Endothelial cell of umbilical vein (primary cell): ENCODE data around the gene PLXNB3. TPM values are rescaled to one million over a fixed set of nuclear protein-coding genes. Genes with fewer than 3 reads are reported as not detected.

Experiments used
- BruUV-seq: library from RNA; stranded (reverse); fragments of 400-500 nt; replicated peaks from 2 replicates; lab custom pipeline; 2021; lab: Mats Ljungman, UMichigan
- CTCF ChIA-PET: fragments of 300-600, 350-600 bp; sonication (Branson Sonifier 250); formaldehyde crosslinking; loops from one replicate; lab custom pipeline; 2021; ENCODE audit warnings: antibody characterized with exemption, inconsistent platforms; lab: Charles Lee
- POLR2A ChIA-PET: fragments of 300-600, 350-600 bp; sonication (Branson Sonifier 250); formaldehyde crosslinking; loops from one replicate; lab custom pipeline; 2021; ENCODE audit warnings: antibody characterized with exemption, inconsistent platforms; lab: Charles Lee
- DNase-seq: peaks from one replicate; pipeline ENCODE4 v3.0.0-alpha.2; 2011; ENCODE audit warnings: low read depth, low spot score
- FAIRE-seq: peaks from 2 replicates; lab custom pipeline; 2011; peaks lifted over from hg19 to GRCh38; lab: Jason Lieb, UNC
- H2AFZ ChIP-seq: 2 replicates; pipeline ENCODE4 v1.6.0; 2012; ENCODE audit warnings: low read depth, low read length, control low read depth, inconsistent platforms
- H3K27ac ChIP-seq: 2 replicates; pipeline ENCODE4 v1.5.1; 2011; ENCODE audit warnings: low read depth, mild to moderate bottlenecking, control low read depth, low read length, moderate library complexity; ENCODE audit not compliant: insufficient read depth
- H3K27me3 ChIP-seq, 2 experiments: 2 replicates each; pipeline versions ENCODE4 v1.6.0 to v1.6.1; 2011; ENCODE audit warnings: low read length in 2 of 2, mixed read lengths in 1 of 2; ENCODE audit not compliant: control insufficient read depth in 2 of 2, insufficient read depth in 2 of 2
- H3K36me3 ChIP-seq, 2 experiments: 2 replicates in 1 of 2; 3 replicates in 1 of 2; pipeline ENCODE4 v1.5.1; 2011; ENCODE audit warnings: low read length in 2 of 2, mild to moderate bottlenecking in 1 of 2, moderate library complexity in 1 of 2; ENCODE audit not compliant: control insufficient read depth in 2 of 2, insufficient read depth in 2 of 2; ENCODE audit errors: extremely low read depth in 1 of 2
- H3K4me1 ChIP-seq: 3 replicates; pipeline ENCODE4 v1.5.1; 2011; ENCODE audit warnings: mild to moderate bottlenecking, low read length; ENCODE audit not compliant: control insufficient read depth, insufficient read depth; ENCODE audit errors: extremely low read depth
- H3K4me2 ChIP-seq: 2 replicates; pipeline ENCODE4 v1.6.1; 2011; ENCODE audit warnings: low read length, control low read depth, mixed read lengths; ENCODE audit not compliant: insufficient read depth
- H3K4me3 ChIP-seq, 3 experiments: fragments of 200-600 bp in 1 of 3; sonication (generic), shearing (Covaris generic) in 1 of 3; replicated peaks in 1 of 3; 2 replicates each; pipeline ENCODE4 v1.5.1; 2011 to 2016; ENCODE audit warnings: control low read depth in 3 of 3, low read length in 3 of 3, mild to moderate bottlenecking in 2 of 3, inconsistent platforms in 1 of 3, low read depth in 1 of 3, moderate library complexity in 1 of 3; ENCODE audit not compliant: insufficient read depth in 1 of 3
- H3K79me2 ChIP-seq: 2 replicates; pipeline ENCODE4 v1.6.0; 2012; ENCODE audit warnings: low read length, inconsistent platforms; ENCODE audit not compliant: control insufficient read depth, insufficient read depth
- H3K9ac ChIP-seq: replicated peaks from 2 replicates; pipeline ENCODE3; 2011; ENCODE audit warnings: low read length, control low read depth; ENCODE audit not compliant: insufficient read depth; ENCODE audit errors: extremely low read depth
- H3K9me1 ChIP-seq: replicated peaks from 3 replicates; pipeline ENCODE4 v1.6.0; 2011; ENCODE audit warnings: mild to moderate bottlenecking, low read length; ENCODE audit not compliant: control insufficient read depth, insufficient read depth; ENCODE audit errors: extremely low read depth
- H3K9me3 ChIP-seq: replicated peaks from 2 replicates; pipeline ENCODE4 v1.5.1; 2012; ENCODE audit warnings: low read length, inconsistent platforms; ENCODE audit not compliant: control insufficient read depth, insufficient read depth
- H4K20me1 ChIP-seq: replicated peaks from 2 replicates; pipeline ENCODE3; 2011; ENCODE audit warnings: mild to moderate bottlenecking, low read length; ENCODE audit not compliant: control insufficient read depth, insufficient read depth; ENCODE audit errors: extremely low read depth
- EZH2 ChIP-seq: IDR thresholded peaks from 2 replicates; pipeline ENCODE4 v1.6.1; 2012; ENCODE audit warnings: borderline replicate concordance, low read depth, mild to moderate bottlenecking, moderate library complexity, low read length, inconsistent platforms; ENCODE audit not compliant: severe bottlenecking
- FOS ChIP-seq: IDR thresholded peaks from 2 replicates; pipeline ENCODE4 v1.6.1; 2011; ENCODE audit warnings: mild to moderate bottlenecking, low read length, moderate library complexity, borderline replicate concordance; ENCODE audit not compliant: insufficient read depth
- GATA2 ChIP-seq: IDR thresholded peaks from 2 replicates; pipeline ENCODE4 v1.7.0; 2011; ENCODE audit warnings: low read depth, mild to moderate bottlenecking, moderate library complexity, mixed read lengths, low read length; ENCODE audit not compliant: insufficient read length, insufficient read depth
- JUN ChIP-seq: IDR thresholded peaks from 2 replicates; pipeline ENCODE4 v1.6.1; 2011; ENCODE audit warnings: borderline replicate concordance, low read depth; ENCODE audit not compliant: insufficient read length, insufficient read depth
- POLR2A ChIP-seq: IDR thresholded peaks from 2 replicates; pipeline ENCODE4 v1.6.1; 2012; ENCODE audit warnings: low read depth, mild to moderate bottlenecking, control low read depth, low read length
- POLR2AphosphoS5 ChIP-seq: IDR thresholded peaks from 2 replicates; pipeline ENCODE4 v1.6.1; 2012; ENCODE audit warnings: low read depth, mild to moderate bottlenecking, control low read depth, low read length, moderate library complexity; ENCODE audit not compliant: insufficient read depth
- dilution Hi-C: fragments of 300-500 bp; cut with MboI; formaldehyde crosslinking; loops from one replicate; pipeline ENCODE4 v1.15.0; 2019; ENCODE audit warnings: low sequenced_read_pairs; ENCODE audit not compliant: extremely low pct_ligation_motif_present
- intact Hi-C: fragments of 100-400 bp; cut with micrococcal nuclease; formaldehyde crosslinking; loops from one replicate; pipeline ENCODE4 v1.10.0; 2022
- polyA plus RNA-seq, 4 experiments: library from polyadenylated mRNA; depleted of rRNA in 3 of 4; stranded (reverse) in 3 of 4; unstranded in 1 of 4; fragments of >200 nt; gene quantifications; 2 replicates each; pipeline versions ENCODE4 v1.2.1 to v1.2.3, GENCODE V29; 2011 to 2012; ENCODE audit warnings: missing spikeins in 1 of 4
- total RNA-seq: library from RNA; stranded (reverse); gene quantifications from 2 replicates; pipeline ENCODE4 v1.2.3, GENCODE V29; 2021
- TF ChIP-seq, protein P1 (sequence below), 2 donors: IDR thresholded peaks; 1 replicate in 1 of 2; 2 replicates in 1 of 2; pipeline ENCODE4 v1.5.1; 2011; ENCODE audit warnings: low read length in 2 of 2, mild to moderate bottlenecking in 2 of 2, moderate library complexity in 2 of 2, control low read depth in 1 of 2, inconsistent platforms in 1 of 2, low read depth in 1 of 2; ENCODE audit not compliant: insufficient read depth in 1 of 2; ENCODE audit errors: extremely low read depth in 1 of 2

Gene PLXNB3
- total and polyA plus RNA-seq, 2 donors (not counting 3 experiments of a cell fraction or from before 2014, with no cell fraction given): 19.0 to 31.4 TPM

DNA sequence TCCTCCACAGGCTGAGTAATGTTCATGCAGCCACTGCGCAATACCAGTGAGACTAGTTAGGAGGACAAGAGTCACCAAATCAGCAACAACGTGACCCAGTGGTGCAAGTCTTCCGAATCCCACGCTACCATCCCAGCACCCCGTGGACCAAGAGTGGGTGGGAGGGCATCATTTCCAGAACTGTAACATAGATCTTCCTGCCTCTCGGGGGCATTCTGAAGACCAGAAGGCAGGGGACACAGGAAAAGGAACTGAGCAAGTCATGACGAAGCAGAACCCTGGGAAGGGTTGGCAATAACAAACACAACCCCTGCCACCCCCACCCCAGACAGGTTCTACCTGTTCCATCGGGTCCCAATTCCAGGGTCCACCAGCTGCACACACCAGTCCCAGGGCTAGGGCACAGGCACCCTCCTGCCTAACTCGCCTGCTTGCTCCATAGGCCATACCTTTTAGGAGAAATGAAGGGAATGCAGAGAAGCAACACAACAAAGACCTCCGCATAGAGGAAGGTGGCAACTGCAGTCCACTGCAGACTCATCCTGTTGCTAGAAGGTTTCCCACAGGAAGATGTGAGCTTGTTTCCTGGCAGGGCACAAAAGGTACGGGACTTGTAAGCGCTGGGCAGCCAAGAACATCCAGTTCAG is 41.2 kb upstream of the PLXNB3 start:
- POLR2A ChIA-PET: no interaction called here
- Histone ChIP-seq H3K9ac (peak overlapping the region; percentile 69), H3K4me1 (peaks cover 28% of the 10 kb centered on the region), H3K4me2 (peak overlapping the region; percentile 45), H3K27ac (peak overlapping the region; percentile 42), H3K4me3 (peak overlapping the region in 2 of 3 experiments; percentile 41 to 73), H3K9me3 (no peaks in the 10 kb centered on the region), H3K27me3 (no peaks in the 10 kb centered on the region), H3K79me2 (peaks cover 36% of the 10 kb centered on the region), H3K36me3 (peaks cover 4 to 13% of the 10 kb centered on the region in 2 experiments), H2AFZ (no peak overlapping the region), H4K20me1 (no peaks in the 10 kb centered on the region), H3K9me1 (no peaks in the 10 kb centered on the region)
- no peak for TF ChIP-seq EZH2
- no peak for TF ChIP-seq JUN
- no peak for TF ChIP-seq POLR2A
- TF ChIP-seq FOS: peak; percentile 29
- no peak for TF ChIP-seq GATA2
- TF ChIP-seq, protein P1, sequence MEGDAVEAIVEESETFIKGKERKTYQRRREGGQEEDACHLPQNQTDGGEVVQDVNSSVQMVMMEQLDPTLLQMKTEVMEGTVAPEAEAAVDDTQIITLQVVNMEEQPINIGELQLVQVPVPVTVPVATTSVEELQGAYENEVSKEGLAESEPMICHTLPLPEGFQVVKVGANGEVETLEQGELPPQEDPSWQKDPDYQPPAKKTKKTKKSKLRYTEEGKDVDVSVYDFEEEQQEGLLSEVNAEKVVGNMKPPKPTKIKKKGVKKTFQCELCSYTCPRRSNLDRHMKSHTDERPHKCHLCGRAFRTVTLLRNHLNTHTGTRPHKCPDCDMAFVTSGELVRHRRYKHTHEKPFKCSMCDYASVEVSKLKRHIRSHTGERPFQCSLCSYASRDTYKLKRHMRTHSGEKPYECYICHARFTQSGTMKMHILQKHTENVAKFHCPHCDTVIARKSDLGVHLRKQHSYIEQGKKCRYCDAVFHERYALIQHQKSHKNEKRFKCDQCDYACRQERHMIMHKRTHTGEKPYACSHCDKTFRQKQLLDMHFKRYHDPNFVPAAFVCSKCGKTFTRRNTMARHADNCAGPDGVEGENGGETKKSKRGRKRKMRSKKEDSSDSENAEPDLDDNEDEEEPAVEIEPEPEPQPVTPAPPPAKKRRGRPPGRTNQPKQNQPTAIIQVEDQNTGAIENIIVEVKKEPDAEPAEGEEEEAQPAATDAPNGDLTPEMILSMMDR (IDR thresholded peaks at IDR 0.05; ENCODE audit: extremely low read depth in 1 of 2, insufficient read depth in 1 of 2, low read depth in 1 of 2, low read length in 2 of 2): no peak
- no peak for TF ChIP-seq POLR2AphosphoS5
- dilution Hi-C loops (no loop called here), intact Hi-C loops (no loop called here)
- BruUV-seq: TSS peak; percentile 44
- DNase-seq (peak; percentile 33), FAIRE-seq (peak; percentile 97)
- CTCF ChIA-PET: interaction anchor here (3.0 kb wide), 1 partner anchor 14 kb away, joined by 10 read pairs; no protein-coding TSS in a partner anchor
